Measurements from ENCODE around the gene C3orf33. TPM values are rescaled to one million over a fixed set of nuclear protein-coding genes. Genes with fewer than 3 reads are reported as not detected.

C3orf33 gene
- total and polyA plus RNA-seq, 2 of the 8 experiments (the other 6 are each of a cell fraction or from before 2014, with no cell fraction given) = 3.4 to 4.5 TPM

DNA sequence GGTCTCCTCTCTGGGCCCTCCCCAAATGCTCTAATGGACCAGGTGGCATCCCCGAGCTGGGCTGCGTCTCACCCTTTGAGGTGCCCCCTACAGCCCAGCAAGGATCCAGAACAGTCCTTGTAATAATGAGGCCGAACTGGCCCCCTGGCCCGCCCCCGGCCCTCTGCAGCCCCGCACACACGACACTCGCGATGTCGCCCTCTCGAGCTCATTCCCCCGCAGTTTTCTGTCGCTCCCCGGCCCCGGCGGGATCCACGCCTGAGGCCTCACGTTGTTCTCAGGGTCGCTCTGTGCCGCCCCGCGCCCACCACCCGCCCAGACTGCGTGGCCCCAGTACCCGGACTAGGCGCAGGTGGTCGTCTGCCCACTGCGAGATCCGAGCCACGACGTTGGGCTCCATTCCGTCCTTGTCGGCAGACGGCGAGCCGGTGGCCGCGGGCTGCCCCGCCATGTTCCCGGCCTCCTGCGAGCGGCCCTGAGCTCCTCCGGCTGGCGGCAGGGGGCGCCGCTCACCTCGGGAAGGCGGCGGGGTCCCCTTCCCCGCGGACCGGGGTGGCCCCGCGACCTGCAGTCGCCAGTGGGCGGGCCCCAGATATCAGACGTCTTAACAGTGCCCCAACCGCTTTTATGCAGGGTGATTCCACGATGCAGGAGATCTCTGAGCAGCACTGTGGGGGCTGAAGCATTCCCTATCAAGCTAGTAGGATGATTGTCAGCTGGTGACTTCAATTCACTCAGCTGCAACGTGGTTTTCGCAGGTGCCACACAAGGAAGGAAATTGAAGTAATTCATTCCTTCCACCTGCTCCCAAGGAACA is at the start of gene C3orf33 (continued):
- TF ChIP-seq TAF1 (IDR thresholded peaks at IDR 0.05; ENCODE audit: low read depth, low read length) (peak; percentile 72; the same call in 1 of the 2 replicates), EP300 (IDR thresholded peaks at IDR 0.05; ENCODE audit: borderline replicate concordance in 1 of 2, low read depth in 2 of 2, low read length in 2 of 2) (no peak), JUND (IDR thresholded peaks at IDR 0.05; ENCODE audit: low read length) (no peak), CREB1 (IDR thresholded peaks at IDR 0.05) (no peak), RBBP5 (IDR thresholded peaks at IDR 0.05; ENCODE audit: borderline replicate concordance, low read depth, low read length) (peak; percentile 90; the same call in 1 of the 2 replicates), RAD21 (IDR thresholded peaks at IDR 0.05 in 1 of 2, conservative IDR thresholded peaks at IDR 0.05 in 1 of 2; ENCODE audit: low read depth in 2 of 2, low read length in 2 of 2) (peak; percentile 75 to 85), NANOG (IDR thresholded peaks at IDR 0.05; ENCODE audit: insufficient read depth, low read depth, low read length, poor library complexity, severe bottlenecking) (no peak), RFX5 (IDR thresholded peaks at IDR 0.05; ENCODE audit: borderline replicate concordance, low read depth, low read length) (no peak), CTBP2 (IDR thresholded peaks at IDR 0.05; ENCODE audit: borderline replicate concordance, insufficient read depth, insufficient read length, low read length) (peak; percentile 59), EGR1 (IDR thresholded peaks at IDR 0.05; ENCODE audit: borderline replicate concordance, low read depth, low read length) (no peak), GABPA (IDR thresholded peaks at IDR 0.05; ENCODE audit: borderline replicate concordance, insufficient read depth, low read length) (no peak), SIRT6 (IDR thresholded peaks at IDR 0.05; ENCODE audit: low read length) (no peak), SP1 (IDR thresholded peaks at IDR 0.05; ENCODE audit: low read depth, low read length) (no peak), MAFK (IDR thresholded peaks at IDR 0.05; ENCODE audit: low read depth, low read length) (no peak), KDM5A (IDR thresholded peaks at IDR 0.05; ENCODE audit: low read length) (no peak), JUN (IDR thresholded peaks at IDR 0.05; ENCODE audit: low read depth, low read length) (no peak), RNF2 (IDR thresholded peaks at IDR 0.05; ENCODE audit: borderline replicate concordance, low read depth, low read length, missing control alignments, poor library complexity, severe bottlenecking) (no peak), SP4 (IDR thresholded peaks at IDR 0.05; ENCODE audit: low read length) (no peak), ATF3 (IDR thresholded peaks at IDR 0.05; ENCODE audit: insufficient read depth, low read depth, low read length) (no peak), POU5F1 (IDR thresholded peaks at IDR 0.05; ENCODE audit: low read depth, low read length) (no peak)
- TF ChIP-seq, protein P1, sequence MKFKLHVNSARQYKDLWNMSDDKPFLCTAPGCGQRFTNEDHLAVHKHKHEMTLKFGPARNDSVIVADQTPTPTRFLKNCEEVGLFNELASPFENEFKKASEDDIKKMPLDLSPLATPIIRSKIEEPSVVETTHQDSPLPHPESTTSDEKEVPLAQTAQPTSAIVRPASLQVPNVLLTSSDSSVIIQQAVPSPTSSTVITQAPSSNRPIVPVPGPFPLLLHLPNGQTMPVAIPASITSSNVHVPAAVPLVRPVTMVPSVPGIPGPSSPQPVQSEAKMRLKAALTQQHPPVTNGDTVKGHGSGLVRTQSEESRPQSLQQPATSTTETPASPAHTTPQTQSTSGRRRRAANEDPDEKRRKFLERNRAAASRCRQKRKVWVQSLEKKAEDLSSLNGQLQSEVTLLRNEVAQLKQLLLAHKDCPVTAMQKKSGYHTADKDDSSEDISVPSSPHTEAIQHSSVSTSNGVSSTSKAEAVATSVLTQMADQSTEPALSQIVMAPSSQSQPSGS (IDR thresholded peaks at IDR 0.05; ENCODE audit: low read length) = no peak

Measured in H1 (cell line).